NCI-H1694 treated with DMSO at 0.1 percent for 48 hours (cell line): Measurements from ENCODE around the gene PRR33.
"Not testable (repeated sequence)": the region's sequence is repeated elsewhere in the genome, so short reads cannot be mapped to it uniquely, and the experiment has no call there.

Source experiments
- DNase-seq: peaks from one replicate; lab custom pipeline; 2025; lab: John Stamatoyannopoulos, UW

PRR33 gene

GRCh38 chr11:1888811-1889210 is 2.9 kb downstream of the PRR33 start:
- DNase-seq, result no peak

GRCh38 chr11:1888347-1888753 is 3.3 kb downstream of the PRR33 start:
- no peak for DNase-seq

DNA sequence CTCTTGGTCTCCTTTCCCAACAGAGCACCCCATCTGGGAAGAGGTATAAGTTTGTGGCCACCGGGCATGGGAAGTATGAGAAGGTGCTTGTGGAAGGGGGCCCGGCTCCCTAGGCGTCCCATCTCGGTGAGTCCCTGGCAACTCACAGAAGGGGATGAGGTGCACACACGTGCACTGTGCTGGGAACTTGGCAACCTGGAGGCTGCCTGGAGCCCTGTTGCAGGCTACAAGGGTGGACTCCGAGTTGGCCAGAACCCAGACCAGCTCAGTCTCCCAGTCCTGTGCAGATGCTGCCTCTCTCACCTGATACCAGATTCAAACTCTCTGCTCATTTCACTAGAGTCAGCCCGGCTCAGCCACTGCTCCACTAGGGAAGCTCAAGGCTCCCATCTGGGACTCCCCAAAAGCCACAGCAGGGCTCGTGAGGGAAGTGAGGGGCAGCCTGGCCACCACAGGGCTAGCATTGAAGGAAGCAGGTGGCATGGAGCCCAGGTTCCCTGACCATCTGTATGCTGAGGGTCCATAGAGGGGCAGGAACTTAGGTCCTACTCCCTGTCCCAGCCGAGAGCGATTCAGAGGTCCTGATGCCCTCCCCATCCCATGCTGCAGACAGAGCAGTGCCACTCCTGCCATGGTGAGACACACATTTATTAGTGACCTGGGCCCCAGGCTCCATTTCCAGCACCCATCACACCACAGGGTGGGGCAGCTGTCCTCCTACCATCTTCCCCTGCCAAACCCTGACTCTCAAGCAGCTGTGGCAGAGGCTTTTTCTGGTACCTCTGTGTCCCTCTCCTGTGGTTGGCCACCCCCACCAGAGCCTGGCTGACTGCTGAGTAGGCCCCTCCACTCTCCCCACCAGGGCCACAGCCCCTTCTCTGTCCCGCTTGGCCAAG is 4.0 kb downstream of the PRR33 start:
- DNase-seq, result no peak

- not testable (repeated sequence) for DNase-seq
Observed at GRCh38 chr11:1886551-1886950, 5.1 kb downstream of the PRR33 start.

GRCh38 chr11:1884303-1884700 is 7.4 kb downstream of the PRR33 start:
- no peak for DNase-seq

GRCh38 chr11:1883346-1884302 is 8.1 kb downstream of the PRR33 start:
- DNase-seq, result no peak

GRCh38 chr11:1882265-1883238 is 9.1 kb downstream of the PRR33 start:
- no peak for DNase-seq

GRCh38 chr11:1881442-1882264 is 10.0 kb downstream of the PRR33 start:
- DNase-seq, result no peak

DNA sequence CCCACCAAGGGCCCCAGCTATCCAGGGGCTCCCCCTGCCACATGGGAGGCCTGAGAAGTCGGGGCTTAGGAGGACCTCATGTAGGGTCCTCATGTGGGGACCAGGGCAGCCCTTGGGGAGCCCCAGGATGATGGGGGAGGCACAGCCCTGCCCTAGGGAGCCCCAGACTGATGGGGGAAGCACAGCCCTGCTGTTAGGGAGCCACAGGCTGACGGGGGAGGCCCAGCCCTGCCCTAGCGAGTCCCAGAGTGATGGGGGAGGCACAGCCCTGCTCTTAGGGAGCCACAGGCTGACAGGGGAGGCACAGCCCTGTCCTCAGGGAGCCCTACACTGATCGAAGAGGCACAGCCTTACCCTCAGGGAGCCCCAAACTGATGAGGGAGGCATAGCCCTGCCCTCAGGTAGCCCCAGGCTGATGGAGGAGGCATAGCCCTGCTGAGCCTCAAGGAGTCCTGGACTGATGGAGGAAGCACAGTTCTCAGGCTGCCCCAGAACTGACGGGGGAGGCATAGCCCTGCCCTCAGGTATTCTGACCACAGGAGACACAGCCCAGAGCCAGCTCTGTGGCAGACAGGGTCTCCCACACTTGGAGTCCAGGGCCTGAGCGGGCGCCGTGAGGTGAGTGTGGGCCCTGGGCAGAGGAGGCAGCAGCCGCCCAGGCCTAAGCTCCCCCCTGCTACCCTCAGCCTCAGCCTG is 10.8 kb downstream of the PRR33 start:
- no peak for DNase-seq

GRCh38 chr11:1879941-1880720 is 11.6 kb downstream of the PRR33 start:
- no peak for DNase-seq

DNA sequence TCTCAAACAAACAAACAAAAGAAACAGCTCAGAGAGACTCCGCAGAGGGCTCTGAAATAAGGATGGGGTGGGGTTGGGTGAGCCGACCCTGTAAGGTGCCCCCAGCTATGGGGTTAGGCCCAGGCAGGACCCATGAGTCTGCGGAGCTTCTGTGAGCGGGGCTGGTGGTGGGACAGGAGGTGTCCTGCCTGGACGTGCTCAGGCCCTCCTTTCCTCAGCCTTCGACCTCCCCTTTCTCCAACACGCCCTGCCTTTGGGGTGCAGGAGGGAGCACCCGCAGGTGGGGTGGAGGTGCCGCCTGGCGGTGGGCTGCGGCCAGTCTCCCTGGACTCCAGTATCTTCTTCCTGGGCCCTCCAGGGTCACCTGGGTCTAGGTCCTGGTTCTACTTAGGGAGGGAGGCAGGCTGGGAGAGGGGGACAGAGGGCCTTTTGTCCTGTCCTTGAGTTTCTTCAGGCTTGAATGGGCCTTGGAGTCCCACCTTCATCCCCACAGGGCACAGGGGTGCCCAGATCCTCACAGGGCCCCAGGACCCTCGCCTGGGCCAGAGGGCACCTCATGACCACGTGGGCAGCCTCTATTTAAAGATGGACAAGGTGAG is 12.3 kb downstream of the PRR33 start:
- DNase-seq, result no peak

- DNase-seq, result no peak
Observed at GRCh38 chr11:1878137-1879031, 13.3 kb downstream of the PRR33 start.

GRCh38 chr11:1877211-1878136 is 14.2 kb downstream of the PRR33 start:
- no peak for DNase-seq

GRCh38 chr11:1876361-1877063 is 15.2 kb downstream of the PRR33 start:
- DNase-seq, result no peak

GRCh38 chr11:1875851-1876301 is 15.8 kb downstream of the PRR33 start:
- DNase-seq, result not testable (repeated sequence)
